Neuronal stem cell (in vitro differentiated cells): ENCODE results near the gene YDJC.

Experiments used
- DNase-seq: peaks from one replicate; pipeline ENCODE4 v3.0.0-alpha.2; 2013; ENCODE audit warnings: low spot score
- H2AFZ ChIP-seq: one replicate; pipeline ENCODE4 v1.6.1; 2013; ENCODE audit warnings: mild to moderate bottlenecking, low read length, inconsistent platforms
- H2AK5ac ChIP-seq: 2 replicates; pipeline ENCODE4 v1.6.1; 2013; ENCODE audit warnings: low read depth, mild to moderate bottlenecking, inconsistent platforms, low read length, moderate library complexity, mixed read lengths
- H2BK120ac ChIP-seq: 2 replicates; pipeline ENCODE4 v1.6.1; 2013; ENCODE audit warnings: low read depth, mild to moderate bottlenecking, inconsistent platforms, low read length, moderate library complexity, mixed read lengths
- H2BK12ac ChIP-seq: one replicate; pipeline ENCODE4 v1.6.1; 2013; ENCODE audit warnings: low read length, inconsistent platforms
- H2BK15ac ChIP-seq: 2 replicates; pipeline ENCODE4 v1.6.1; 2013; ENCODE audit warnings: mild to moderate bottlenecking, low read length, inconsistent platforms, mixed read lengths
- H2BK5ac ChIP-seq: one replicate; pipeline ENCODE4 v1.6.1; 2013; ENCODE audit warnings: inconsistent platforms, mild to moderate bottlenecking, low read length, moderate library complexity
- H3K14ac ChIP-seq: one replicate; pipeline ENCODE4 v1.6.1; 2013; ENCODE audit warnings: low read length, inconsistent platforms
- H3K18ac ChIP-seq: 2 replicates; pipeline ENCODE4 v1.6.1; 2013; ENCODE audit warnings: low read length, inconsistent platforms
- H3K23ac ChIP-seq: 2 replicates; pipeline ENCODE4 v1.6.1; 2013; ENCODE audit warnings: low read depth, mild to moderate bottlenecking, mixed read lengths, low read length, inconsistent platforms; ENCODE audit not compliant: poor library complexity
- H3K27ac ChIP-seq: replicated peaks from 3 replicates; pipeline ENCODE4 v1.5.1; 2013; ENCODE audit warnings: low read length, inconsistent platforms
- H3K27me3 ChIP-seq, 3 experiments: 2 replicates each; pipeline ENCODE4 v1.6.1; 2013; ENCODE audit warnings: low read length in 3 of 3, mild to moderate bottlenecking in 2 of 3, inconsistent platforms in 1 of 3, low read depth in 1 of 3, mixed read lengths in 1 of 3, moderate library complexity in 1 of 3; ENCODE audit not compliant: control insufficient read depth in 3 of 3, insufficient read depth in 3 of 3
- H3K36me3 ChIP-seq, 2 donors: replicated peaks in 1 of 2; 2 replicates each; pipeline ENCODE4 v1.6.1; 2013; ENCODE audit warnings: low read length in 2 of 2; ENCODE audit not compliant: control insufficient read depth in 2 of 2, insufficient read depth in 2 of 2
- H3K4ac ChIP-seq: 2 replicates; pipeline ENCODE4 v1.6.1; 2013; ENCODE audit warnings: inconsistent platforms, mild to moderate bottlenecking, low read length, moderate library complexity
- H3K4me1 ChIP-seq, 2 donors: 1 replicate in 1 of 2; 2 replicates in 1 of 2; pipeline ENCODE4 v1.6.1; 2013; ENCODE audit warnings: low read length in 2 of 2, low read depth in 1 of 2; ENCODE audit not compliant: control insufficient read depth in 2 of 2, insufficient read depth in 1 of 2
- H3K4me2 ChIP-seq: one replicate; pipeline ENCODE4 v1.6.1; 2013; ENCODE audit warnings: mild to moderate bottlenecking, low read length, inconsistent platforms; ENCODE audit not compliant: insufficient read depth, poor library complexity, severe bottlenecking
- H3K4me3 ChIP-seq, 2 donors: 2 replicates each; pipeline ENCODE4 v1.5.1; 2013; ENCODE audit warnings: low read length in 2 of 2, mild to moderate bottlenecking in 2 of 2, inconsistent platforms in 1 of 2, moderate library complexity in 1 of 2
- H3K79me1 ChIP-seq: one replicate; pipeline ENCODE4 v1.6.1; 2013; ENCODE audit warnings: low read depth, mild to moderate bottlenecking, inconsistent platforms, low read length, moderate library complexity
- H3K9ac ChIP-seq: one replicate; pipeline ENCODE4 v1.6.1; 2013; ENCODE audit warnings: mild to moderate bottlenecking, low read depth, low read length, inconsistent platforms; ENCODE audit not compliant: poor library complexity
- H3K9me3 ChIP-seq, 2 donors: replicated peaks in 1 of 2; 2 replicates each; pipeline versions ENCODE3 to v1.6.1; 2013; ENCODE audit warnings: low read length in 2 of 2, mild to moderate bottlenecking in 2 of 2, inconsistent platforms in 1 of 2, low read depth in 1 of 2, mixed read lengths in 1 of 2, moderate library complexity in 1 of 2; ENCODE audit not compliant: control insufficient read depth in 2 of 2, insufficient read depth in 1 of 2
- H4K8ac ChIP-seq: one replicate; pipeline ENCODE4 v1.6.1; 2013; ENCODE audit warnings: low read depth, mild to moderate bottlenecking, inconsistent platforms, low read length, moderate library complexity
- H4K91ac ChIP-seq: one replicate; pipeline ENCODE4 v1.6.1; 2013; ENCODE audit warnings: low read length, low read depth, mild to moderate bottlenecking, inconsistent platforms; ENCODE audit not compliant: poor library complexity
- WGBS, 2 donors: extraction: QIAGEN DNeasy Blood & Tissue Kit; methylation state at CpG; one replicate each; pipeline ENCODE4 v1.1.7; 2013; ENCODE audit warnings: missing lambda C conversion rate in 2 of 2, mixed read lengths in 1 of 2; ENCODE audit not compliant: insufficient read length in 2 of 2, insufficient replicate concordance in 1 of 2; ENCODE audit errors: extremely low coverage in 2 of 2; 5-methylcytosine and 5-hydroxymethylcytosine counted together

The YDJC gene

DNA sequence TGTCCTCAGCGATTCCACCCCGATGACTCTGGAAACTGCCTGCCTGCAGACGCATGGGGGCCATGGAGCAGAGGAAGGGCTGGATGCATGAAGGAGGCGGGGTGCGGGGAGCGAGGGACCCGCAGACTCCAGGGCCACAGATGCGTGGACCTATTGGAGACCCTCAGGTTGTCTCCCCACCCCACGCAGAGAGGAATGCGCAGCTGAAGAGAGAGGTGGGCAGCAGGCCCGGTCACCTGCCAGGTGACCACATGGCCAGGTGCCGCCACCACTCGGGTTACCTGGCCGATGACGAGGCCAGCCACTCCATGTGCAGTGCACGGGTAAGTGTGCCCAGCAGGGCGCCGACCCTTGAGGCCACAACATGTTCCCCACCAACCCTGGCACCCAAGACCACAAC lies 3.1 kb upstream of the YDJC start:
- Histone ChIP-seq H3K4me1 (peaks cover 7 to 8% of the 10 kb centered on the region in 2 donors), H2AFZ (no peak overlapping the region), H2BK5ac (peak overlapping the region; percentile 66), H3K4me3 (no peak overlapping the region), H3K4me2 (no peak overlapping the region), H3K27ac (no peak overlapping the region), H2BK15ac (no peak overlapping the region), H3K9me3 (peaks cover 0 to 5% of the 10 kb centered on the region in 2 donors), H3K14ac (peak overlapping the region; percentile 71), H2BK120ac (no peak overlapping the region), H4K8ac (peak overlapping the region; percentile 17), H2BK12ac (no peak overlapping the region), H3K36me3 (peaks cover 4 to 7% of the 10 kb centered on the region in 2 donors), H3K23ac (peak overlapping the region; percentile 100), H3K79me1 (peaks cover 14% of the 10 kb centered on the region), H3K27me3 (peaks cover 0 to 2% (median 0%) of the 10 kb centered on the region in 3 experiments), H2AK5ac (peak overlapping the region; percentile 81), H4K91ac (no peak overlapping the region), H3K18ac (peak overlapping the region; percentile 38), H3K9ac (no peak overlapping the region), H3K4ac (no peak overlapping the region)
- no peak for DNase-seq
- no CpG with 5 or more reads among the region's 18 CpGs for WGBS, 2 donors

- Histone ChIP-seq H3K4me2 (no peak within 1 kb of the TSS), H2AK5ac (peak within 1 kb of the TSS; percentile 81), H3K27ac (no peak within 1 kb of the TSS), H2BK15ac (no peak within 1 kb of the TSS), H2BK12ac (peak within 1 kb of the TSS; percentile 41), H3K4ac (no peak within 1 kb of the TSS), H3K18ac (peak within 1 kb of the TSS; percentile 76), H3K14ac (peak within 1 kb of the TSS; percentile 71), H3K79me1 (peaks cover 14% of the 10 kb centered on the region), H2BK5ac (peak within 1 kb of the TSS; percentile 66), H3K9ac (no peak within 1 kb of the TSS), H4K8ac (peak within 1 kb of the TSS; percentile 17), H3K27me3 (peaks cover 0 to 2% (median 0%) of the 10 kb centered on the region in 3 experiments), H3K36me3 (peaks cover 4 to 13% of the 10 kb centered on the region in 2 donors), H3K23ac (peak within 1 kb of the TSS; percentile 100), H3K4me1 (peaks cover 7 to 8% of the 10 kb centered on the region in 2 donors), H3K9me3 (peaks cover 0 to 5% of the 10 kb centered on the region in 2 donors), H2BK120ac (no peak within 1 kb of the TSS), H3K4me3 (no peak within 1 kb of the TSS), H4K91ac (no peak within 1 kb of the TSS), H2AFZ (no peak within 1 kb of the TSS)
- no peak for DNase-seq
- WGBS, 2 donors = no CpG with 5 or more reads among the region's 27 CpGs
Measured at GRCh38 chr22:21632237-21632895, 2.5 kb upstream of the YDJC start, which contains the start of gene CCDC116. Gene CCDC116 (plus strand): TSS chr22:21632760. CDS start chr22:21633182, 422 bp downstream.

DNA sequence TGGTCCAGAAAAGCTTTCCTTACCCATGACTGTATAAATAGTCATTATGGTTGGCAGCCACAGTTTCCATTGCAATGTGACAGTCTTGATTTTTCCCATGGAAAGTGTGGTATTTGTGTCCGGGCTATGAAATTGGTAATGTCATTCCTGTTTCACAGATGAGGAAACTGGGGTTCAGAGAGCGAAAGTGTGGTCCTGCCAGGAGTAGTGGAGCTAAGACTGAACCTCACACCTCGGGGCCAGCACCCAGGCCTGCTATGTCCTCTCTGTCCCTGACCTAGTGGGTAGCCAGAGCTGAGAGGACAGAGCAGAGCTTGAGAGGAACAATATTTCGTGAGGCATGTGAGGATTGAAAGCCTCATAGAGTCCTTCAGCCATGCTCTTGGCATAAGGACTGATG lies 1.2 kb upstream of the YDJC start:
- no peak overlapping the region for H2BK5ac ChIP-seq
- H3K4ac ChIP-seq = no peak overlapping the region
- no peak overlapping the region for H3K14ac ChIP-seq
- peaks cover 0 to 2% (median 0%) of the 10 kb centered on the region in 3 experiments for H3K27me3 ChIP-seq
- no peak overlapping the region for H3K27ac ChIP-seq
- H3K79me1 ChIP-seq = peaks cover 14% of the 10 kb centered on the region
- H2AK5ac ChIP-seq = no peak overlapping the region
- H2BK120ac ChIP-seq = no peak overlapping the region
- no peak overlapping the region for H2AFZ ChIP-seq
- no CpG with 5 or more reads among the region's 4 CpGs for WGBS, 2 donors
- no peak for DNase-seq
- H2BK12ac ChIP-seq = no peak overlapping the region
- peaks cover 7 to 8% of the 10 kb centered on the region in 2 donors for H3K4me1 ChIP-seq
- H2BK15ac ChIP-seq = no peak overlapping the region
- H3K4me3 ChIP-seq = no peak overlapping the region
- no peak overlapping the region for H3K4me2 ChIP-seq
- no peak overlapping the region for H3K23ac ChIP-seq
- no peak overlapping the region for H4K8ac ChIP-seq
- H4K91ac ChIP-seq = no peak overlapping the region
- H3K9me3 ChIP-seq = peaks cover 0 to 5% of the 10 kb centered on the region in 2 donors
- no peak overlapping the region for H3K9ac ChIP-seq
- no peak overlapping the region for H3K18ac ChIP-seq
- peaks cover 6 to 20% of the 10 kb centered on the region in 2 donors for H3K36me3 ChIP-seq

DNA sequence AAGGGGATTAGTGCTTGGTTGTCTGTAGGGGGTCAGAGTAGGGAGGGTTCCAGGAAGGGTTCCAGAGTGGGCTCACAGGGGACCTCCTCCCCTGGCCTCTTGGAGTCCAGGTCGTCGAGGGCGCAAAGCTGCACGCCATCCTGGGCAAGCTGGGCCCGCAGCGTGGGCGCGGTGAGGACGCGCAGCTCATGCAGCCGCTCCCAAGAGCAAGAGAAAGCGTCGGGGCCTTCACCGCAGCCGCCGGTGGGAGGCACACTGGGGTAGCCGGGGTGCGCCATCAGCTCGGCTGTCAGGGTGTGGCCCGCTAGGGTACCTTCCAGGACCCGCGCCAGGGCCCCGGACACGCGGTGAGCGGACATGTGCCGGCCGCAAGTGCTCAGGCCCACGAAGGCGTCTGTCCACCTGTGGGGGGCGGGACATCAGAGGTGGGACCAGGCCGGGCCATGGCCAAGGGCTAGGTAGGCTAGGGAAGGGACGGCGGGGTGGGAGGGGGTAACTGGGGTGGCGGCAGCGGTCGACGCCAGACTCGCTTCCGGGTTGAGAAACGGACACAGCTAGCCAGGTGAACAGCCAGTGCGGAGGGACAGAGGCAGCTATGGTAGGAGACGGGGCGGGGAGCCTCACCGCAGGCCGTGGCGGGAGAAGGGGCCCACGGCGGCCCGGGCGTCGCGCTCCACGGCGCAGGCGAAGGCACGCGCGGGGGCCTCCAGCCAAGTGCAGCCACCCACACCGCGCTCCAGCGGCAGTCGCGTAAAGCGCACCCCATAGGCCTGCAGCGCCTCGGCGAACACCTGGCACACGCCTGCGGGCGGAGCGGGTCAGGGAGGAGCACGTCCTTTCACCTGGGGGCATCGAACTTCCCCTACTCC lies 1.2 kb downstream of the YDJC start:
- Histone ChIP-seq H2BK15ac (peak overlapping the region; percentile 49), H3K27ac (no peak overlapping the region), H3K9me3 (peaks cover 0 to 5% of the 10 kb centered on the region in 2 donors), H3K18ac (peak overlapping the region; percentile 90), H2BK12ac (peak overlapping the region; percentile 84), H2AK5ac (peak overlapping the region; percentile 94), H3K14ac (peak overlapping the region; percentile 71), H3K27me3 (no peaks in the 10 kb centered on the region), H3K23ac (peak overlapping the region; percentile 100), H3K4me1 (peaks cover 7 to 8% of the 10 kb centered on the region in 2 donors), H3K4ac (peak overlapping the region; percentile 89), H3K79me1 (peaks cover 16% of the 10 kb centered on the region), H4K8ac (peak overlapping the region; percentile 65), H3K9ac (peak overlapping the region; percentile 70), H3K4me2 (peak overlapping the region; percentile 98), H4K91ac (no peak overlapping the region), H3K36me3 (peaks cover 13 to 38% of the 10 kb centered on the region in 2 donors), H3K4me3 (peak overlapping the region; percentile 92 to 100), H2BK5ac (peak overlapping the region; percentile 63), H2AFZ (peak overlapping the region; percentile 96), H2BK120ac (no peak overlapping the region)
- no CpG with 5 or more reads among the region's 74 CpGs for WGBS, 2 donors
- DNase-seq = no peak
